Activated CD8-positive, alpha-beta memory T cell treated with anti-CD3 and anti-CD28 coated beads, Interleukin-2, amount 50 U/mL, for 24 hours (primary cell): Measurements from ENCODE around the gene MAGEB6B.
"Not testable (repeated sequence)": the region's sequence is repeated elsewhere in the genome, so short reads cannot be mapped to it uniquely, and the experiment has no call there.

Experiments used
- DNase-seq: peaks from one replicate; pipeline ENCODE4 v3.0.0-alpha.2; 2020; ENCODE audit errors: extremely low read depth

Gene MAGEB6B, protein sequence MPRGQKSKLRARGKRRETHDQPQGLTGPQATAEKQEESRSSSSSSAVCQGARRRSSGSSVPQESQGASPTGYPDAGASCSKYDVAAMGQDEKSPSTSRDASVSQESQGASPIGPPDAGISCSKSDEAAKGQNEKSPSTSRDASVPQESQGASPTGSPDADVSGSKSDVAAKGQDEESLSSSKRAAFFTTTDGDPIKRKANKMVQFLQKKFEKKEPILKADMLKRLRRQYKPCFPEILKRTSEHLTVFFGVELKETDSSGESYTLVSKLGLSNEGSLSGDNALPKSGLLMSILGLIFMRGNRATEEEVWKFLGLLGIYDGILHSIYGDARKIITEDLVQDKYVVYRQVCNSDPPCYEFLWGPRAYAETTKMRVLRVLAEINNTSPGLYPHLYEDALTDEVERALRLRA

DNA sequence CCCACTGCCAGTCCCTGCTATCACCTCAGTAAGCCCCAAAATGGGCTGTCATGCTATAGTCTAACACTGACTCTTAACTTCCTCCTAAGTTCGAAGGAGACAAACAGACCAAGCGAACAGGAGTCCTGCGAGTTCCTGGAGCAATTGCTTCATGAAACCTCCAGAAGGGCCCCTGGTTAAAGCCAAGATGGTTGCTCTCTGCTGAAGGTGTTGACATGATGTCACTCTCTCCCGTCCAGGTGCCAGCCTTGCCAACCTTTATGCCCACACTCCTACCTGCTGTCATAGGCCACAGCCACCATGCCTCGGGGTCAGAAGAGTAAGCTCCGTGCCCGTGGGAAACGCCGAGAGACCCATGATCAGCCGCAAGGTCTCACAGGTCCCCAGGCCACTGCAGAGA lies at the start of gene MAGEB6B:
Gene MAGEB6B (plus strand): TSS at position 301 of the 400 bp plus-strand sequence. CDS start 0 bp downstream, at position 301.
- DNase-seq = no peak

GRCh38 chrX:26138274-26138673 lies 22.1 kb upstream of the MAGEB6B start, which contains the start of gene MAGEB18:
MAGEB18 (plus strand) TSS chrX:26138343; CDS start chrX:26138986, 643 bp downstream.
- no peak for DNase-seq

- no peak for DNase-seq
Measured at GRCh38 chrX:26146024-26146423, 14.4 kb upstream of the MAGEB6B start.

GRCh38 chrX:26192204-26192603 lies 31.8 kb downstream of the MAGEB6B start, which contains the start of gene MAGEB6:
MAGEB6 (plus strand) TSS chrX:26192440; CDS start chrX:26193847, 1,407 bp downstream.
- no peak for DNase-seq

DNA sequence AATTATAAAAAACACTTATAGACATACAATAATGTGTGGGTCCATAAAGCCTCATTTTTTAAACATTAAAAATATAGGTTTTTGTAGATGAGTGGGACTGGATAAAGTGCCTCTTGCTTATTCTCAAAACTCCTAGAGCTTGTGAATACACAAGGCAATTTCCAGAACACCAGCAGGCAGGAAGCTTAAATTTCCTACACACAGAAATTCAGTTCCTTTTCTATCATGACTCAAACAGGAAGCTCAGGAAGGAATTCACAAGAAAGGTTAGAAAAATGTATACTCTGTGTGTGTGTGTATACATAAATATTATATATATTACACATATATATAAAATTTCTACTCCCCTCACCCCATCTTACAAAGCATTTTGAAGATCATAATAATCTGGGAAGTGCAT lies 43.2 kb downstream of the MAGEB6B start:
- DNase-seq = no peak

- not testable (repeated sequence) for DNase-seq
Measured at GRCh38 chrX:26204717-26205116, 44.3 kb downstream of the MAGEB6B start.

- no peak for DNase-seq
Measured at GRCh38 chrX:26208012-26208411, 47.6 kb downstream of the MAGEB6B start.
